ENCODE data around the gene ATP2B3. TPM values are rescaled to one million over a fixed set of nuclear protein-coding genes. Genes with fewer than 3 reads are reported as not detected.

Gene ATP2B3
- total RNA-seq, 1 experiment from 2014 or later: 0.35 TPM

- no peak overlapping the region for H2BK5ac ChIP-seq (ENCODE audit: insufficient read length, low read length)
- H2AK5ac ChIP-seq (ENCODE audit: insufficient read length, low read length): no peak overlapping the region
- no peak overlapping the region for H3K23ac ChIP-seq (ENCODE audit: insufficient read length, low read depth, low read length)
- H3K9ac ChIP-seq (ENCODE audit: extremely low read depth, insufficient read length, low read length): no peak overlapping the region
- H3K79me1 ChIP-seq (ENCODE audit: insufficient read depth, low read depth, low read length, poor library complexity, severe bottlenecking): no peaks in the 10 kb centered on the region
- no peak overlapping the region for H2BK120ac ChIP-seq (ENCODE audit: low read depth, low read length, poor library complexity, severe bottlenecking)
- H3K4me1 ChIP-seq (ENCODE audit: insufficient read depth, low read length): no peaks in the 10 kb centered on the region
- H3K4me2 ChIP-seq (ENCODE audit: insufficient read depth, insufficient read length, low read length): no peak overlapping the region
- no CpG with 5 or more reads among the region's 2 CpGs for WGBS (ENCODE audit: extremely low coverage, insufficient read length, low lambda C conversion rate)
- no peak overlapping the region for H3T11ph ChIP-seq (ENCODE audit: low read length)
- no peak overlapping the region for H2BK20ac ChIP-seq (ENCODE audit: low read depth, low read length, poor library complexity, severe bottlenecking)
- no peak overlapping the region for H2BK12ac ChIP-seq (ENCODE audit: insufficient read length, low read depth, low read length)
- no peak overlapping the region for H3K27ac ChIP-seq (ENCODE audit: insufficient read length, low read depth, low read length)
- H3K4me3 Mint-ChIP-seq: no peak overlapping the region
- DNase-seq: no peak
- no peak overlapping the region for H2BK15ac ChIP-seq (ENCODE audit: low read depth, low read length)
- H3K27me3 ChIP-seq (ENCODE audit: insufficient read depth, low read length): no peaks in the 10 kb centered on the region; the same call in 1 of the 2 replicates
- H4K8ac ChIP-seq (replicated peaks; ENCODE audit: insufficient read length, low read depth, low read length): no peak overlapping the region
- no peak overlapping the region for H4K91ac ChIP-seq (ENCODE audit: insufficient read length, low read depth, low read length)
- no peak overlapping the region for H3K56ac ChIP-seq (ENCODE audit: insufficient read length, low read depth, low read length)
- no peak for TF ChIP-seq CTCF (conservative IDR thresholded peaks at IDR 0.05)
- H3K23me2 ChIP-seq (ENCODE audit: insufficient read length, low read depth, low read length, poor library complexity, severe bottlenecking): no peaks in the 10 kb centered on the region
- no peak overlapping the region for H3K18ac ChIP-seq (ENCODE audit: insufficient read length, low read depth, low read length)
- peaks cover 8 to 16% of the 10 kb centered on the region in 2 experiments for H3K4me1 Mint-ChIP-seq
- H3K4ac ChIP-seq (ENCODE audit: low read depth, low read length): no peak overlapping the region
- H3K27ac Mint-ChIP-seq: no peak overlapping the region
- peaks cover 81 to 93% of the 10 kb centered on the region in 2 experiments for H3K9me3 Mint-ChIP-seq
- no peaks in the 10 kb centered on the region for H4K20me1 ChIP-seq (ENCODE audit: control insufficient read depth, insufficient read depth, insufficient read length)
- H3K36me3 Mint-ChIP-seq (ENCODE audit: insufficient read depth in 1 of 3, low read depth in 3 of 3): peaks cover 12 to 17% (median 15%) of the 10 kb centered on the region in 3 experiments
- no peak overlapping the region for H4K5ac ChIP-seq (ENCODE audit: insufficient read length, low read depth, low read length)
- H3K27me3 Mint-ChIP-seq (ENCODE audit: low read depth): peaks cover 23% of the 10 kb centered on the region
- no peak overlapping the region for H3K14ac ChIP-seq (ENCODE audit: insufficient read depth, low read length)
- no peak overlapping the region for H2AFZ ChIP-seq (ENCODE audit: low read length)
- no peaks in the 10 kb centered on the region for H3K79me2 ChIP-seq (ENCODE audit: insufficient read depth, low read length)
- peaks cover 48% of the 10 kb centered on the region for H3K9me3 ChIP-seq (ENCODE audit: control insufficient read depth, low read depth, low read length)
Observed at GRCh38 chrX:153583433-153583832, 66.0 kb downstream of the ATP2B3 start.

Measured in H9 (cell line).